Glomerular visceral epithelial cell (primary cell): ENCODE results near the gene HELZ.
"Not testable (repeated sequence)": the region's sequence is repeated elsewhere in the genome, so short reads cannot be mapped to it uniquely, and the experiment has no call there.

Experiments
- DNase-seq: peaks from one replicate; pipeline ENCODE4 v3.0.0-alpha.2; 2016; ENCODE audit errors: extremely low spot score

Gene HELZ

GRCh38 chr17:67245073-67245693, at the start of gene HELZ:
Gene HELZ, minus strand, starts transcription at chr17:67245196. Its CDS starts 26,392 bp downstream, at chr17:67218804.
- peak; percentile 82 for DNase-seq

- peak; percentile 47 for DNase-seq
These were observed 48.5 kb upstream of the HELZ start for GRCh38 chr17:67293251-67294203.

- DNase-seq: no peak
These were observed 45.8 kb upstream of the HELZ start for GRCh38 chr17:67290711-67291291.

- no peak for DNase-seq
These were observed 45.2 kb upstream of the HELZ start for GRCh38 chr17:67290244-67290643.

GRCh38 chr17:67289181-67289876, 44.3 kb upstream of the HELZ start:
- no peak for DNase-seq

- not testable (repeated sequence) for DNase-seq
These were observed 41.8 kb upstream of the HELZ start for GRCh38 chr17:67286826-67287225.

- DNase-seq: no peak
These were observed 40.4 kb upstream of the HELZ start for GRCh38 chr17:67285360-67285759.

GRCh38 chr17:67283731-67284516, 38.9 kb upstream of the HELZ start:
- DNase-seq: no peak

- no peak for DNase-seq
These were observed 36.7 kb upstream of the HELZ start for GRCh38 chr17:67281743-67282142.

GRCh38 chr17:67281053-67281452, 36.1 kb upstream of the HELZ start:
- no peak for DNase-seq

GRCh38 chr17:67280279-67280678, 35.3 kb upstream of the HELZ start:
- no peak for DNase-seq

- no peak for DNase-seq
These were observed 34.1 kb upstream of the HELZ start for GRCh38 chr17:67279115-67279514.

GRCh38 chr17:67278363-67278762, 33.4 kb upstream of the HELZ start:
- no peak for DNase-seq

GRCh38 chr17:67276075-67276474, 31.1 kb upstream of the HELZ start:
- no peak for DNase-seq

- no peak for DNase-seq
These were observed 29.5 kb upstream of the HELZ start for GRCh38 chr17:67274466-67274865.

GRCh38 chr17:67273900-67274299, 28.9 kb upstream of the HELZ start:
- DNase-seq: no peak

- DNase-seq: peak; percentile 12
These were observed 27.5 kb upstream of the HELZ start for GRCh38 chr17:67272312-67273047.

GRCh38 chr17:67271187-67271586, 26.2 kb upstream of the HELZ start:
- not testable (repeated sequence) for DNase-seq

- DNase-seq: no peak
These were observed 25.4 kb upstream of the HELZ start for GRCh38 chr17:67270416-67270815.

- no peak for DNase-seq
These were observed 21.5 kb upstream of the HELZ start for GRCh38 chr17:67266496-67266895.
